ENCODE data around the gene CEACAM21.

CEACAM21 gene

DNA sequence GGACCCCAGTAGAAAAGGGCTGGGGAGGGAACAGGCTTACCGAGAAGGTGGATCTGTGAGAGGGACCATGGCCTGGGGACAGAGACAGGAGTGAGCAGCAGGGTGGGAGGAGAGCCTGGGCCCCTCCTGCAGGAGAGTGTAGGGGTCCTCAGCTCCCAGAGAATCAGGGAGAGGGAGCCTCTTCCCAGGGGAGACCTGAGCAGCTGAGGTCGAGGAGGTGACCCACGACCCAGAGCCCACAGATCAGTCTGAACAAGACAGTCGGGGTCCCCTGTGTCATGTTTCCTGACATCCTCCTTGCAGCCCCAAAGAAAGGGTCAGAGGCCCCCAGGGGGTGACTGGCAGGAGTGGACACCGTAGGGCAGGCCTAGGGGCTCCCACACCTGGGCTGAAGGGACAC, 44.2 kb downstream of the CEACAM21 start:
- DNase-seq: no peak

DNA sequence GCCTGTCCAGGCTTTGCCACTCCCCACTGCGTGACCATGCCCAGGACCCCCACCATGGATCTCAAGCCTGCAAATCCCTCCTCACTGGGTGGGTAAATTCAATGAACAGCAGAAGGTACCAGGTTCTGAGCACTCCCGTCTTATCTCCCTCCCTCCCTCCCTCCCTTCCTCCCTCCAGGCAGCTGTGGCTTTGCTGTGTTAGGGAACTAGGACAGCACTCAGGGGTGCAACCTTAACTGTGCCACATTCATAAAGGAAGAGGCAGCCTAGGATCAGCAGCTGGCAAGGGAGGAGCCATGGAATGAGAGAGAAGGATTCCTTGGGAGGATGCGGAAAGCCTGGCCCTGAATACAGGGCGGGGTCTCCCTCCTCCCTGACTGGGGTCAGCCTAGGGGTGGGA, 45.3 kb downstream of the CEACAM21 start:
- no peak for DNase-seq

DNA sequence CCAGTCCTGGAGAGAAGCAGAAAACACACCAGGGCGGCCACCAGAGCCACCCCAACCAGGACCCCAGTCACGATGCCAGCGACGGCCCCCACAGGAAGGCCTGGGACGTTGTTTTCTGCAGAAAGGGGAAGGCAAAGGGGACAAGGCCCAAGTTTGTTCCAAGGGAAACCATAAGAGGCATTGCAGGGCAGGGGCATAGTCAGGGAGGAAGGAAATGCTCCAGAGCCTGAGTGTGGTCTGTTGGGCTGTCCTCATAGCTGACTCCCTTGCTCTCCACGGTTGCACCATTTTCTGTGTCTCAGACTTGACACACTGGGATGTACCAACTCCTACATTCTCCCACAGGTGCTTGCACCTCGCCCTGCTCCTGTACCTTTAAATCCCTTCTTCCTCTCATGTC, 45.7 kb downstream of the CEACAM21 start:
- no peak for DNase-seq

DNA sequence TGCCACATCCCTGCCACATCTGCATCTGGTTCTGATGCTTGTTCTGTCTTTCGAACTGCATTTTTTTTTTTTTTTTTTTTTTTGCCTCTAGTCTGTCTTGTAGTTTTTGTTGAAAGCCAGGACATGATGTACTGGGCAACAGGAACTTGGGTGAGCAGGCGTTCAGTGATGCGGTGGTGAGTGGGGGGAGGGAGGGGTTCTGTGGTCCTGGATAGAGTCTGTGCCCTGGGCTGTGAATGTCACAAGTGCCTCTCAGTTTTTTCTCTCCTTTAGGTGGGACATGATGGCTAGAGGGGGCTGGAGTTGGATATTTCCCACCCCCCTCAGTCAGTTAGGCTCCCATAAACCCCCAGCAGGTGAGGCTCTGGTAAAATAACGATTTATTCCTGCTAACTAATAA, 47.4 kb downstream of the CEACAM21 start:
- no peak for DNase-seq

DNA sequence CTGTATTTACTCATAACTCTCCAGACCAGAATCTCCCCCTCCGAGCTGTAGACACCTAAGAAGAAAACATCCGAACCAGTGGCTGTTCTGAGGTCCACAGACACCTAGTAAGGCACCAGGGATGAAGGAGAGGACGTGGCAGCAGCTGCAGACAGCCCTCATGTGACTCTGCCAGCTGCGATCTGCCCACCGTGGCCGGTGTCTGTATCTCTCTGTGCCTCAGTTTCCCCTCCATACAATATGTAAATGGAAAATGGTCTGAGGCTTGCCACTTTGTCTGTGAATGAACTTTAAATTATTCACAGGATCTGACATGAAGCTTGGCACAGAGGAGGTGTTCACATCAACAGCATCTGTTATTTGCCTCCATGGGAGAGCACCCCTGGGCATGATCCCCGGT, 48.5 kb downstream of the CEACAM21 start:
- no peak for DNase-seq

DNA sequence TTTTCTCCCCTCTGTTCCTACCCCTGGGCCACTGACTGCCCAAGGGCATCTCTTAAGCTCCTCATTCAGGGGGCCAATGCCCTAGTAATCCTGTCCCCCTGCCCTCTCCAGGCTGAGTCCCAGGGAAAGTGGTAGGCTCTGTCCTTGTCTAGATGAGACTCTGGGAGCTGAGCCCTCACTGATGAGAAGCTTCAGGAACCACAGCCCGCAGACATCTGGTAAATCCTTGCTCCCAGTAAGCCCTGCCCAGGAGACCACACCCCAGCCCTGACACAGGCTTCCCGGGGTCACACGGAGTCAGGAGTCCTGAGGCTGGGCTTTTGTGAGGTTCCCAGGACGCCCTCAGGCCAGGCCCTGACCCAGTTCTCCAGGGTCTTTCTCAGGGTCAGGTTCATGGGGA, 49.0 kb downstream of the CEACAM21 start:
- no peak for DNase-seq

DNA sequence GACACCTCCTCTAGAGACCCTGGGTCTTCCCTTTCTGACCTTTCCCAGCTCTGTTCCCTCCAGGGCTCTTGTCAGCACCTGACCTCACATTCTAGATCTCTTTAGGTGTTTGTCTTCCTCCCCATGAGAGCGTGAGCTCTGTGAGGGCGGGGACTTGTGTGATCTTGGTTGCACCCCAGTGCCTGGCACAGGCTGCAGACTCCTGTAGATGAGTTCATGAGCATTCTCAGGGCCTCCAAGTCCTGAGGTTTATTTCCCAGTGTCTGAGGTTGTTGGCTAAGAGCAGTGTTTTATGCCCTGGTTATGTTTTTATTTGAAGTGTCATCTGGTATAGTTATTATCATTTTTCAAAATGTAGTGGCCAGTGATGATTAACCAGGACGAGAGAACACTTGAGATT, 50.3 kb downstream of the CEACAM21 start:
- DNase-seq: no peak

DNA sequence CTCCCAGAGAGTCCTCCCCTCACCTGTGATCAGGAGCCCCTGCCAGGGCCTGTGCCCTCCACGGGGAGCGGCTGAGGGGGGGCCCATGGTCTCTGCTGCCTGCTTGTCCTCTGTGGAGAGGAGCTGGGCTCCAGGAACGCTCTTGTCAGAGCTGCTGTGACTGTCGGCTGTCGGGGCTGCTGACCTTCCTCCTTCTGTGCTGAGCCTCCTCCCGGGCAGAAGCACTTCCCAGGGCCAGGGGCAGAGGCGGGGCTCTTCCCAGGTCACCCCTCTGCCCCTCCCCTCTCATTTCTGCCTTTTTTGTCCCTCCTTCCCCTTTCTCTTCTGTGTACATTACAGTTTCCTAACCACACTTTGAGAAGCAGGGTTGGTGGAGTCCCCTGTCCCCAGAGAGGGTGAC, 50.9 kb downstream of the CEACAM21 start, which contains the start of gene CEACAM4:
Gene CEACAM4 (minus strand): TSS at position 198 of the 400 bp plus-strand sequence. CDS start 111 bp downstream, at position 87.
- no peak for DNase-seq

DNA sequence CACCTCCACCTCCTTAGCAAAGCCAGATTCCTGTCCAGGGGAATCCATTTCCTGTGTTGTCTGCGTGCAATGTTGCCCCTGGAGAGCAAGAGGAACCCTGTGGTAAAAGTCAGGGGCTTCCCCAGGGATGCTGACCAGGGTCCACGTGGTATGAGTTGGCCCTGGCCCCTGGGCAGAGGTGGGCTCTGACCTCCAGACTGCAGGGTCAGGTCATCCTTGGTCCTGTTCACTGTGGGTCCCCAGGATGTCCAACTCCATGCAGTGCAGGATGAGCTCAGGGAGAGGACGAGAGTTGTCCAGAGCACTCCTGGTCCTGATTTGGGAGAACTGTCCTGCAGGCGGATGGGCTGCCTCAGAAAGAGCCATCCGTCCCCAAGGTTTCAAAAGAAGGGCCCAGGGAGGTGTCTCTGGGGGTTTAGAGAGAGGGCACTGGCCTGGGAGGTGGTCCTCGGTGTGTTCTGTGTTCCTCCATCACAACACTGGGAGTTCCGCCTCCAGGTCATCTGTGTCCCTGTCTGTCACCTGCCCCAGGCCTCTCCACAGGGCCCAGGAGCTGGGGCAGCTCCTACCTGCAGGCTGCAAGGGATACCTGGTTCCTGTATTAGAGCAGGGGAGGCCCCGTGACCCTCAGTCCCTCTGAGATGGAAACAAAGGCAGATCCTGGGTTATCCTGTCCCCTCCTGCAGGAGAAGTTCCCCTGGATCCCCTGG, 52.2 kb downstream of the CEACAM21 start:
- no peak for DNase-seq
